HG02938 (cell line): ENCODE results near the gene NT5DC3.

ENCODE experiments used
- ATAC-seq: cut with Tn5 transposase; IDR thresholded peaks from one replicate; pipeline ENCODE4 v1.9.1; 2021; ENCODE audit warnings: mild to moderate bottlenecking, moderate library complexity; ENCODE audit not compliant: unreplicated experiment

Gene NT5DC3

GRCh38 chr12:103840876-103841689, at the start of gene NT5DC3:
Gene NT5DC3 (minus strand): TSS chr12:103841234. CDS start chr12:103841156, 78 bp downstream.
- peak; percentile 65 for ATAC-seq

GRCh38 chr12:103887738-103888137, 46.7 kb upstream of the NT5DC3 start:
- no peak for ATAC-seq

- no peak for ATAC-seq
These were observed 45.3 kb upstream of the NT5DC3 start for GRCh38 chr12:103886195-103886797.

GRCh38 chr12:103884316-103884715, 43.3 kb upstream of the NT5DC3 start:
- no peak for ATAC-seq

- no peak for ATAC-seq
These were observed 42.9 kb upstream of the NT5DC3 start for GRCh38 chr12:103883908-103884307.

GRCh38 chr12:103882861-103883596, 42.0 kb upstream of the NT5DC3 start:
- no peak for ATAC-seq

GRCh38 chr12:103881261-103881660, 40.2 kb upstream of the NT5DC3 start:
- ATAC-seq: no peak

- ATAC-seq: peak; percentile 68
These were observed 39.5 kb upstream of the NT5DC3 start for GRCh38 chr12:103880299-103881142.

GRCh38 chr12:103879878-103880277, 38.8 kb upstream of the NT5DC3 start:
- no peak for ATAC-seq

GRCh38 chr12:103879048-103879692, 38.1 kb upstream of the NT5DC3 start:
- ATAC-seq: no peak

GRCh38 chr12:103877934-103878510, 37.0 kb upstream of the NT5DC3 start:
- ATAC-seq: peak; percentile 41

- no peak for ATAC-seq
These were observed 36.3 kb upstream of the NT5DC3 start for GRCh38 chr12:103877288-103877687.

- ATAC-seq: no peak
These were observed 34.6 kb upstream of the NT5DC3 start for GRCh38 chr12:103875666-103876065.

GRCh38 chr12:103868215-103868614, 27.2 kb upstream of the NT5DC3 start:
- ATAC-seq: no peak

- ATAC-seq: no peak
These were observed 24.2 kb upstream of the NT5DC3 start for GRCh38 chr12:103865151-103865730.

- no peak for ATAC-seq
These were observed 23.7 kb upstream of the NT5DC3 start for GRCh38 chr12:103864710-103865109.

GRCh38 chr12:103858953-103859601, 18.0 kb upstream of the NT5DC3 start:
- ATAC-seq: no peak

GRCh38 chr12:103858335-103858734, 17.3 kb upstream of the NT5DC3 start:
- no peak for ATAC-seq

- ATAC-seq: no peak
These were observed 16.1 kb upstream of the NT5DC3 start for GRCh38 chr12:103857164-103857563.
